Cardiac fibroblast (primary cell): ENCODE measurements around the gene PTPRU.

ENCODE experiments used
- DNase-seq, 2 donors: peaks; one replicate each; pipeline versions ENCODE4 v3.0.0 to v3.0.0-alpha.2; 2010; ENCODE audit warnings: low read depth in 2 of 2
- H3K4me3 ChIP-seq, 2 donors: replicated peaks in 1 of 2; 1 replicate in 1 of 2; 2 replicates in 1 of 2; pipeline ENCODE4 v1.5.1; 2011; ENCODE audit warnings: low read depth in 2 of 2, low read length in 2 of 2, mild to moderate bottlenecking in 2 of 2, moderate library complexity in 1 of 2
- TF ChIP-seq, protein P1 (sequence below): IDR thresholded peaks from one replicate; pipeline ENCODE4 v1.5.1; 2011; ENCODE audit warnings: low read depth, mild to moderate bottlenecking, low read length, inconsistent platforms

The PTPRU gene

DNA sequence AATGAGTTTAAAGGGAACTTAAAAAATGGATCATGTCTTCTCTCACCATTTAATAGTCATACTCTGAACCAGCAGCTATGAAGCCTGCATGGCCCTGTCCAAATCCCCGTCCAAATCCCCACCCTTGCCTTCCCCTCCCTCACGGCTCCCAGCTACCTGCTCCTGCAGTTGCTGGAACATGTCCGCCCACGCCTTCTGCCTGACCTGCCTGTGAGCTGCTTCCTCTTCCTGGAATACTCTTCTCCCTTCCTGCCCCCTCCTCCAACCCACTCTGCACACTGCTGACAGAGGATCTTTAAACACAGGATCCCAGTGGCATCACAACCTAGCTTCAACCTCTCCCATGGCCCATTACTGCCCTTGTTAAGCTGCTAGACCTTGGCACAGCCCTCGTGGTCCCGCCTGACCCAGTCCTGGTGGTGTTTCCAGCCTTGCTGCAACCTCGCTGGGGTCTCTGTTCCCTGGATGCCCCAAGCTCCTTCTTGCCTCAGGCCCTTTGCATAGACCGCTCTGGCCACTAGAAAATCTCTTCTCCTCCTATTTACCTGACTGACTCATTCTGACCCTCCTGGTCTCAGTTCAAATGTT is 118.3 kb downstream of the PTPRU start:
- no peak overlapping the region for H3K4me3 ChIP-seq
- TF ChIP-seq, protein P1, sequence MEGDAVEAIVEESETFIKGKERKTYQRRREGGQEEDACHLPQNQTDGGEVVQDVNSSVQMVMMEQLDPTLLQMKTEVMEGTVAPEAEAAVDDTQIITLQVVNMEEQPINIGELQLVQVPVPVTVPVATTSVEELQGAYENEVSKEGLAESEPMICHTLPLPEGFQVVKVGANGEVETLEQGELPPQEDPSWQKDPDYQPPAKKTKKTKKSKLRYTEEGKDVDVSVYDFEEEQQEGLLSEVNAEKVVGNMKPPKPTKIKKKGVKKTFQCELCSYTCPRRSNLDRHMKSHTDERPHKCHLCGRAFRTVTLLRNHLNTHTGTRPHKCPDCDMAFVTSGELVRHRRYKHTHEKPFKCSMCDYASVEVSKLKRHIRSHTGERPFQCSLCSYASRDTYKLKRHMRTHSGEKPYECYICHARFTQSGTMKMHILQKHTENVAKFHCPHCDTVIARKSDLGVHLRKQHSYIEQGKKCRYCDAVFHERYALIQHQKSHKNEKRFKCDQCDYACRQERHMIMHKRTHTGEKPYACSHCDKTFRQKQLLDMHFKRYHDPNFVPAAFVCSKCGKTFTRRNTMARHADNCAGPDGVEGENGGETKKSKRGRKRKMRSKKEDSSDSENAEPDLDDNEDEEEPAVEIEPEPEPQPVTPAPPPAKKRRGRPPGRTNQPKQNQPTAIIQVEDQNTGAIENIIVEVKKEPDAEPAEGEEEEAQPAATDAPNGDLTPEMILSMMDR, result no peak
- no peak for DNase-seq

DNA sequence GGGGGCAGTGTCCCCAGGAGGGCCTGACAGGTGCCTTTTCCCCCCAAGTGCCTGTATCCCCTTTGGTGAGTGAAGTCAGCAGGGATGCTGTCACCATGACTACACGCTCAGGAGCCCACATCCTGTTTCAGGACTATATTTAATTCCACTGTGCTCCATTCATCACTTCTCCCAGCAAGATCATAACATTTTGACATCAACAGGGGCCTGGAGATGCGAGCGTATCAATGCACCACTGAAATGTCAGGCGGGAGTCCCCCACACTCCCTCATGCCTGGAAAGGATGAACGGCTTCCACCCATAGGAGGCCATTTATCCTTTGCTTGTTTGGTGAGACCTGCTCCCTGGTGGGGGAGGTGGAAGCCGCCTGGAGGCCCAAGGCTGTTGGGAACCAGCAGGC is 119.1 kb downstream of the PTPRU start:
- TF ChIP-seq, protein P1, result no peak
- no peak overlapping the region for H3K4me3 ChIP-seq
- no peak for DNase-seq

- TF ChIP-seq, protein P1, result no peak
- H3K4me3 ChIP-seq, result no peak overlapping the region
- DNase-seq, result no peak
Observed at GRCh38 chr1:29356663-29357062, 120.3 kb downstream of the PTPRU start.

DNA sequence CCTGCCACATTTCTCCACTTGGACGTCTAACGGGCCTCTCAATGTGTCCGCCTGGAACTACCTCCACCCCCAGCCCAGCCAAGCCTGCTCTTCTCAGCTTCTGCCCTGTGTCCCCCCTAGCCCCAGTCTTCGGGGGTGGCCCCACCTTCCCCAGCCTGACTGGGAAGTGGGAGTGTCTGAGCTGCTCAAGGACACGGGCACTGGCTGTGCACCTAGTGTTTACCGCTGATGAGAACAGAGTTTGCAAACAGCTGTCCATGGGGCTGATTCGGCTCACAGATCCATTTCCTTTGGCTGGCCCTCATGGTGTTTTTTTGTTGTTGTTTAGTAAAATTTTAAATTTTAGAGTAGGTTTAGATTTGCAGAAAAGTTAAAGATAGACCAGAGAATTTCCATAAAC is 121.1 kb downstream of the PTPRU start:
- TF ChIP-seq, protein P1, result no peak
- no peak for DNase-seq
- H3K4me3 ChIP-seq, result no peak overlapping the region

- TF ChIP-seq, protein P1, result no peak
- no peak overlapping the region for H3K4me3 ChIP-seq
- DNase-seq, result no peak
Observed at GRCh38 chr1:29358183-29358582, 121.9 kb downstream of the PTPRU start.

DNA sequence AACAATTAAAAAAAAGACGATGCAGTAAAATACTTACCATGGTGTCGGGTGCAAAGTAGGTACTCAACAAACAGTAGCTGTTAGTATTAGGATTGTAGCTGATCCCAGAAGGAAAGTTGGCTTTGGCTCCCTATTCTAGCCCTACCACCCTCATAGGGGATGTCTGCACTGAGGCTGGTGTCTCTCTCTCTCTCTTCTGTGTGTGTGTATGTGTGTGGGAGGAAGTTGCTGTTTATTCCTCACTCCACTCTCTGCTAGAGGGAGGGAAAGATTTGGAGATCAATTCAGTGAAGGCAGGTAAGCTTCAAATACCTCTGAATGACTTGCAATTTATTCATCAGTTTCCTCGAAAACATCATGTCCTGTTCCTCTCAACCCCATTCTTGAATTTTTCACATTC is 124.4 kb downstream of the PTPRU start:
- no peak overlapping the region for H3K4me3 ChIP-seq
- TF ChIP-seq, protein P1, result no peak
- no peak for DNase-seq

- DNase-seq, result no peak
- TF ChIP-seq, protein P1, result no peak
- H3K4me3 ChIP-seq, result no peak overlapping the region
Observed at GRCh38 chr1:29361686-29362085, 125.4 kb downstream of the PTPRU start.
